WTC11 (cell line): ENCODE data around the gene SLC17A5. TPM values are rescaled to one million over a fixed set of nuclear protein-coding genes. Genes with fewer than 3 reads are reported as not detected.

Source experiments
- ATAC-seq: fragments of 200-7000 bp; cut with Tn5 transposase; 2 replicates; pipeline ENCODE4 v1.10.0; 2021; ENCODE audit warnings: mild to moderate bottlenecking, moderate library complexity
- CTCF ChIA-PET: fragments of 300-600 bp; sonication (Branson Sonifier 250); formaldehyde crosslinking; loops from one replicate; lab custom pipeline; 2021; ENCODE audit warnings: antibody characterized with exemption; lab: Charles Lee
- POLR2A ChIA-PET: fragments of 350-600 bp; sonication (Branson Sonifier 250); formaldehyde crosslinking; loops from one replicate; lab custom pipeline; 2021; ENCODE audit warnings: antibody characterized with exemption; lab: Charles Lee
- DNase-seq: peaks from one replicate; pipeline ENCODE4 v3.0.0; 2021; ENCODE audit warnings: low spot score
- H3K27ac Mint-ChIP-seq: 2 replicates; pipeline ENCODE4 v1.8.0; 2021; ENCODE audit warnings: mixed read lengths
- H3K27me3 Mint-ChIP-seq: 2 replicates; pipeline ENCODE4 v1.8.0; 2021; ENCODE audit warnings: low read depth, mild to moderate bottlenecking, moderate library complexity, mixed read lengths
- H3K36me3 Mint-ChIP-seq: 2 replicates; pipeline ENCODE4 v1.8.0; 2021; ENCODE audit warnings: mixed read lengths
- H3K4me1 Mint-ChIP-seq: 2 replicates; pipeline ENCODE4 v1.8.0; 2022; ENCODE audit warnings: mixed read lengths
- H3K4me3 Mint-ChIP-seq: 2 replicates; pipeline ENCODE4 v1.8.0; 2021; ENCODE audit warnings: mild to moderate bottlenecking, moderate library complexity, mixed read lengths
- H3K9me3 Mint-ChIP-seq: 2 replicates; pipeline ENCODE4 v1.8.0; 2021; ENCODE audit warnings: mixed read lengths
- FOXK1 ChIP-seq: sonication (generic); formaldehyde crosslinking; IDR thresholded peaks from 2 replicates; pipeline ENCODE4 v1.8.0; 2022; ENCODE audit warnings: mild to moderate bottlenecking, moderate library complexity, missing genetic modification reagents
- GRHL2 ChIP-seq: fragments of 250-450 bp; sonication (Bioruptor Pico); IDR thresholded peaks from 2 replicates; pipeline ENCODE4 v1.8.0; 2022; ENCODE audit warnings: mild to moderate bottlenecking, moderate library complexity; ENCODE audit not compliant: insufficient replicate concordance, severe bottlenecking
- HMGA2 ChIP-seq: fragments of 250-450 bp; sonication (Bioruptor Pico); IDR thresholded peaks from 2 replicates; pipeline ENCODE4 v1.4.0; 2021; ENCODE audit warnings: mild to moderate bottlenecking, moderate library complexity
- NFATC4 ChIP-seq: fragments of 250-450 bp; sonication (Bioruptor Pico); IDR thresholded peaks from 2 replicates; pipeline ENCODE4 v1.9.0; 2021; ENCODE audit warnings: mild to moderate bottlenecking
- RORB ChIP-seq: fragments of 250-450 bp; sonication (Bioruptor Pico); IDR thresholded peaks from 2 replicates; pipeline ENCODE4 v1.9.0; 2021; ENCODE audit warnings: mild to moderate bottlenecking
- SMAD4 ChIP-seq: sonication (generic); formaldehyde crosslinking; IDR thresholded peaks from 2 replicates; pipeline ENCODE4 v1.8.0; 2022; ENCODE audit warnings: mild to moderate bottlenecking, missing genetic modification reagents
- TP53 ChIP-seq: sonication (generic); formaldehyde crosslinking; IDR thresholded peaks from 2 replicates; pipeline ENCODE4 v1.8.1; 2023; ENCODE audit warnings: mild to moderate bottlenecking, missing genetic modification reagents
- ZBTB21 ChIP-seq: sonication (generic); formaldehyde crosslinking; IDR thresholded peaks from 2 replicates; pipeline ENCODE4 v1.8.1; 2023; ENCODE audit warnings: mild to moderate bottlenecking, missing genetic modification reagents, borderline replicate concordance
- ZNF219 ChIP-seq: sonication (generic); formaldehyde crosslinking; IDR thresholded peaks from 2 replicates; pipeline ENCODE4 v1.8.0; 2023; ENCODE audit warnings: missing genetic modification reagents, mild to moderate bottlenecking, borderline replicate concordance
- total RNA-seq: library from RNA; stranded (reverse); gene quantifications from 3 replicates; pipeline ENCODE4 v1.2.3, GENCODE V29; 2021
- TF ChIP-seq, protein P1 (sequence below): sonication (generic); formaldehyde crosslinking; IDR thresholded peaks from 2 replicates; pipeline ENCODE4 v1.8.0; 2022; ENCODE audit warnings: mild to moderate bottlenecking, missing genetic modification reagents
- TF ChIP-seq, protein P2 (sequence below): sonication (generic); formaldehyde crosslinking; IDR thresholded peaks from 2 replicates; pipeline ENCODE4 v1.8.0; 2022; ENCODE audit warnings: mild to moderate bottlenecking, missing genetic modification reagents
- TF ChIP-seq, protein P3 (sequence below): fragments of 250-450 bp; sonication (Bioruptor Pico); IDR thresholded peaks from 2 replicates; pipeline ENCODE4 v1.8.0; 2021; ENCODE audit warnings: mild to moderate bottlenecking
- TF ChIP-seq, protein P4 (sequence below): fragments of 250-450 bp; sonication (Bioruptor Pico); IDR thresholded peaks from 2 replicates; pipeline ENCODE4 v1.9.0; 2021; ENCODE audit warnings: mild to moderate bottlenecking
- TF ChIP-seq, protein P5 (sequence below): sonication (generic); formaldehyde crosslinking; IDR thresholded peaks from 2 replicates; pipeline ENCODE4 v1.8.1; 2023; ENCODE audit warnings: mild to moderate bottlenecking, missing genetic modification reagents, moderate library complexity
- TF ChIP-seq, protein P6 (sequence below): sonication (generic); formaldehyde crosslinking; IDR thresholded peaks from 2 replicates; pipeline ENCODE4 v1.8.1; 2022; ENCODE audit warnings: mild to moderate bottlenecking, missing genetic modification reagents, moderate library complexity, borderline replicate concordance
- TF ChIP-seq, protein P7 (sequence below): sonication (generic); formaldehyde crosslinking; IDR thresholded peaks from 2 replicates; pipeline ENCODE4 v1.8.1; 2022; ENCODE audit warnings: low read depth, mild to moderate bottlenecking, moderate library complexity, missing genetic modification reagents, borderline replicate concordance
- TF ChIP-seq, protein P8 (sequence below): sonication (generic); formaldehyde crosslinking; IDR thresholded peaks from 2 replicates; pipeline ENCODE4 v1.8.1; 2023; ENCODE audit warnings: mild to moderate bottlenecking, missing genetic modification reagents, borderline replicate concordance
- TF ChIP-seq, protein P9 (sequence below): sonication (generic); formaldehyde crosslinking; IDR thresholded peaks from 2 replicates; pipeline ENCODE4 v1.8.0; 2022; ENCODE audit warnings: missing genetic modification reagents

SLC17A5 gene
- total RNA-seq, 1 experiment from 2014 or later = 9.3 TPM

DNA sequence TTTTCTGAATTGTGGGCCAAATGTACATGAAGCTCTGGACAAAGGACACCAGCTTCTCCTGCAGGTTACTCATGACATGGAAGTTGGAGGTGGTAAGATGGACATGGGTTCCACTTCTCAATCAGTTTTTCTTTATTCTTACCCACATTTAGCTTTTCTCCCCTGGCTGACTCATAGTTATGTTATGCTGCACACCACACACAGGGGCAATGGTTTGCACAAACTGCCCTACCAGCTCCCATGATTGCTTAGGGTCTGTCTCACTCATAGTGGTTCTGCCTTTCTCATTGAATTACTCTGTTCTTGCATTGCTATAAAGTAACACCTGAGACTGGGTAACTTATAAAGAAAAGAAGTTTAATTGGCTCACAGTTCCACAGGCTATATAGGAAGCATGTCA, 37.7 kb upstream of the SLC17A5 start:
- Mint-ChIP-seq H3K9me3 (peaks cover 11% of the 10 kb centered on the region), H3K4me1 (peaks cover 20% of the 10 kb centered on the region), H3K27ac (no peak overlapping the region), H3K36me3 (peaks cover 10% of the 10 kb centered on the region; the same call in 1 of the 2 replicates), H3K27me3 (peaks cover 13% of the 10 kb centered on the region), H3K4me3 (no peak overlapping the region)
- ChIA-PET CTCF (interaction anchor here (1.0 kb wide), 1 partner anchor 15 kb away, joined by 4 read pairs; no protein-coding TSS in a partner anchor), POLR2A (no interaction called here)
- no peak for DNase-seq
- no peak for ATAC-seq
- TF ChIP-seq NFATC4 (no peak), FOXK1 (CRISPR knock-in tag) (no peak), ZBTB21 (CRISPR knock-in tag) (no peak), HMGA2 (CRISPR knock-in tag) (no peak), ZNF219 (no peak), TP53 (CRISPR knock-in tag) (no peak), RORB (no peak), GRHL2 (CRISPR knock-in tag) (no peak), SMAD4 (CRISPR knock-in tag) (no peak)
- TF ChIP-seq, protein P1, sequence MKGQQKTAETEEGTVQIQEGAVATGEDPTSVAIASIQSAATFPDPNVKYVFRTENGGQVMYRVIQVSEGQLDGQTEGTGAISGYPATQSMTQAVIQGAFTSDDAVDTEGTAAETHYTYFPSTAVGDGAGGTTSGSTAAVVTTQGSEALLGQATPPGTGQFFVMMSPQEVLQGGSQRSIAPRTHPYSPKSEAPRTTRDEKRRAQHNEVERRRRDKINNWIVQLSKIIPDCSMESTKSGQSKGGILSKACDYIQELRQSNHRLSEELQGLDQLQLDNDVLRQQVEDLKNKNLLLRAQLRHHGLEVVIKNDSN (CRISPR knock-in tag) = no peak
- TF ChIP-seq, protein P2, sequence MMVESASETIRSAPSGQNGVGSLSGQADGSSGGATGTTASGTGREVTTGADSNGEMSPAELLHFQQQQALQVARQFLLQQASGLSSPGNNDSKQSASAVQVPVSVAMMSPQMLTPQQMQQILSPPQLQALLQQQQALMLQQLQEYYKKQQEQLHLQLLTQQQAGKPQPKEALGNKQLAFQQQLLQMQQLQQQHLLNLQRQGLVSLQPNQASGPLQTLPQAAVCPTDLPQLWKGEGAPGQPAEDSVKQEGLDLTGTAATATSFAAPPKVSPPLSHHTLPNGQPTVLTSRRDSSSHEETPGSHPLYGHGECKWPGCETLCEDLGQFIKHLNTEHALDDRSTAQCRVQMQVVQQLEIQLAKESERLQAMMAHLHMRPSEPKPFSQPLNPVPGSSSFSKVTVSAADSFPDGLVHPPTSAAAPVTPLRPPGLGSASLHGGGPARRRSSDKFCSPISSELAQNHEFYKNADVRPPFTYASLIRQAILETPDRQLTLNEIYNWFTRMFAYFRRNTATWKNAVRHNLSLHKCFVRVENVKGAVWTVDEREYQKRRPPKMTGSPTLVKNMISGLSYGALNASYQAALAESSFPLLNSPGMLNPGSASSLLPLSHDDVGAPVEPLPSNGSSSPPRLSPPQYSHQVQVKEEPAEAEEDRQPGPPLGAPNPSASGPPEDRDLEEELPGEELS (CRISPR knock-in tag) = no peak
- TF ChIP-seq, protein P3, sequence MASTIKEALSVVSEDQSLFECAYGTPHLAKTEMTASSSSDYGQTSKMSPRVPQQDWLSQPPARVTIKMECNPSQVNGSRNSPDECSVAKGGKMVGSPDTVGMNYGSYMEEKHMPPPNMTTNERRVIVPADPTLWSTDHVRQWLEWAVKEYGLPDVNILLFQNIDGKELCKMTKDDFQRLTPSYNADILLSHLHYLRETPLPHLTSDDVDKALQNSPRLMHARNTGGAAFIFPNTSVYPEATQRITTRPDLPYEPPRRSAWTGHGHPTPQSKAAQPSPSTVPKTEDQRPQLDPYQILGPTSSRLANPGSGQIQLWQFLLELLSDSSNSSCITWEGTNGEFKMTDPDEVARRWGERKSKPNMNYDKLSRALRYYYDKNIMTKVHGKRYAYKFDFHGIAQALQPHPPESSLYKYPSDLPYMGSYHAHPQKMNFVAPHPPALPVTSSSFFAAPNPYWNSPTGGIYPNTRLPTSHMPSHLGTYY (CRISPR knock-in tag) = no peak
- TF ChIP-seq, protein P4, sequence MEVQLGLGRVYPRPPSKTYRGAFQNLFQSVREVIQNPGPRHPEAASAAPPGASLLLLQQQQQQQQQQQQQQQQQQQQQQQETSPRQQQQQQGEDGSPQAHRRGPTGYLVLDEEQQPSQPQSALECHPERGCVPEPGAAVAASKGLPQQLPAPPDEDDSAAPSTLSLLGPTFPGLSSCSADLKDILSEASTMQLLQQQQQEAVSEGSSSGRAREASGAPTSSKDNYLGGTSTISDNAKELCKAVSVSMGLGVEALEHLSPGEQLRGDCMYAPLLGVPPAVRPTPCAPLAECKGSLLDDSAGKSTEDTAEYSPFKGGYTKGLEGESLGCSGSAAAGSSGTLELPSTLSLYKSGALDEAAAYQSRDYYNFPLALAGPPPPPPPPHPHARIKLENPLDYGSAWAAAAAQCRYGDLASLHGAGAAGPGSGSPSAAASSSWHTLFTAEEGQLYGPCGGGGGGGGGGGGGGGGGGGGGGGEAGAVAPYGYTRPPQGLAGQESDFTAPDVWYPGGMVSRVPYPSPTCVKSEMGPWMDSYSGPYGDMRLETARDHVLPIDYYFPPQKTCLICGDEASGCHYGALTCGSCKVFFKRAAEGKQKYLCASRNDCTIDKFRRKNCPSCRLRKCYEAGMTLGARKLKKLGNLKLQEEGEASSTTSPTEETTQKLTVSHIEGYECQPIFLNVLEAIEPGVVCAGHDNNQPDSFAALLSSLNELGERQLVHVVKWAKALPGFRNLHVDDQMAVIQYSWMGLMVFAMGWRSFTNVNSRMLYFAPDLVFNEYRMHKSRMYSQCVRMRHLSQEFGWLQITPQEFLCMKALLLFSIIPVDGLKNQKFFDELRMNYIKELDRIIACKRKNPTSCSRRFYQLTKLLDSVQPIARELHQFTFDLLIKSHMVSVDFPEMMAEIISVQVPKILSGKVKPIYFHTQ (CRISPR knock-in tag) = no peak
- TF ChIP-seq, protein P5, sequence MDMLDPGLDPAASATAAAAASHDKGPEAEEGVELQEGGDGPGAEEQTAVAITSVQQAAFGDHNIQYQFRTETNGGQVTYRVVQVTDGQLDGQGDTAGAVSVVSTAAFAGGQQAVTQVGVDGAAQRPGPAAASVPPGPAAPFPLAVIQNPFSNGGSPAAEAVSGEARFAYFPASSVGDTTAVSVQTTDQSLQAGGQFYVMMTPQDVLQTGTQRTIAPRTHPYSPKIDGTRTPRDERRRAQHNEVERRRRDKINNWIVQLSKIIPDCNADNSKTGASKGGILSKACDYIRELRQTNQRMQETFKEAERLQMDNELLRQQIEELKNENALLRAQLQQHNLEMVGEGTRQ = no peak
- TF ChIP-seq, protein P6, sequence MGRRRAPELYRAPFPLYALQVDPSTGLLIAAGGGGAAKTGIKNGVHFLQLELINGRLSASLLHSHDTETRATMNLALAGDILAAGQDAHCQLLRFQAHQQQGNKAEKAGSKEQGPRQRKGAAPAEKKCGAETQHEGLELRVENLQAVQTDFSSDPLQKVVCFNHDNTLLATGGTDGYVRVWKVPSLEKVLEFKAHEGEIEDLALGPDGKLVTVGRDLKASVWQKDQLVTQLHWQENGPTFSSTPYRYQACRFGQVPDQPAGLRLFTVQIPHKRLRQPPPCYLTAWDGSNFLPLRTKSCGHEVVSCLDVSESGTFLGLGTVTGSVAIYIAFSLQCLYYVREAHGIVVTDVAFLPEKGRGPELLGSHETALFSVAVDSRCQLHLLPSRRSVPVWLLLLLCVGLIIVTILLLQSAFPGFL = no peak
- TF ChIP-seq, protein P7, sequence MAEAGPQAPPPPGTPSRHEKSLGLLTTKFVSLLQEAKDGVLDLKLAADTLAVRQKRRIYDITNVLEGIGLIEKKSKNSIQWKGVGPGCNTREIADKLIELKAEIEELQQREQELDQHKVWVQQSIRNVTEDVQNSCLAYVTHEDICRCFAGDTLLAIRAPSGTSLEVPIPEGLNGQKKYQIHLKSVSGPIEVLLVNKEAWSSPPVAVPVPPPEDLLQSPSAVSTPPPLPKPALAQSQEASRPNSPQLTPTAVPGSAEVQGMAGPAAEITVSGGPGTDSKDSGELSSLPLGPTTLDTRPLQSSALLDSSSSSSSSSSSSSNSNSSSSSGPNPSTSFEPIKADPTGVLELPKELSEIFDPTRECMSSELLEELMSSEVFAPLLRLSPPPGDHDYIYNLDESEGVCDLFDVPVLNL (CRISPR knock-in tag) = no peak
- TF ChIP-seq, protein P8, sequence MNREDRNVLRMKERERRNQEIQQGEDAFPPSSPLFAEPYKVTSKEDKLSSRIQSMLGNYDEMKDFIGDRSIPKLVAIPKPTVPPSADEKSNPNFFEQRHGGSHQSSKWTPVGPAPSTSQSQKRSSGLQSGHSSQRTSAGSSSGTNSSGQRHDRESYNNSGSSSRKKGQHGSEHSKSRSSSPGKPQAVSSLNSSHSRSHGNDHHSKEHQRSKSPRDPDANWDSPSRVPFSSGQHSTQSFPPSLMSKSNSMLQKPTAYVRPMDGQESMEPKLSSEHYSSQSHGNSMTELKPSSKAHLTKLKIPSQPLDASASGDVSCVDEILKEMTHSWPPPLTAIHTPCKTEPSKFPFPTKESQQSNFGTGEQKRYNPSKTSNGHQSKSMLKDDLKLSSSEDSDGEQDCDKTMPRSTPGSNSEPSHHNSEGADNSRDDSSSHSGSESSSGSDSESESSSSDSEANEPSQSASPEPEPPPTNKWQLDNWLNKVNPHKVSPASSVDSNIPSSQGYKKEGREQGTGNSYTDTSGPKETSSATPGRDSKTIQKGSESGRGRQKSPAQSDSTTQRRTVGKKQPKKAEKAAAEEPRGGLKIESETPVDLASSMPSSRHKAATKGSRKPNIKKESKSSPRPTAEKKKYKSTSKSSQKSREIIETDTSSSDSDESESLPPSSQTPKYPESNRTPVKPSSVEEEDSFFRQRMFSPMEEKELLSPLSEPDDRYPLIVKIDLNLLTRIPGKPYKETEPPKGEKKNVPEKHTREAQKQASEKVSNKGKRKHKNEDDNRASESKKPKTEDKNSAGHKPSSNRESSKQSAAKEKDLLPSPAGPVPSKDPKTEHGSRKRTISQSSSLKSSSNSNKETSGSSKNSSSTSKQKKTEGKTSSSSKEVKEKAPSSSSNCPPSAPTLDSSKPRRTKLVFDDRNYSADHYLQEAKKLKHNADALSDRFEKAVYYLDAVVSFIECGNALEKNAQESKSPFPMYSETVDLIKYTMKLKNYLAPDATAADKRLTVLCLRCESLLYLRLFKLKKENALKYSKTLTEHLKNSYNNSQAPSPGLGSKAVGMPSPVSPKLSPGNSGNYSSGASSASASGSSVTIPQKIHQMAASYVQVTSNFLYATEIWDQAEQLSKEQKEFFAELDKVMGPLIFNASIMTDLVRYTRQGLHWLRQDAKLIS (CRISPR knock-in tag) = no peak
- TF ChIP-seq, protein P9, sequence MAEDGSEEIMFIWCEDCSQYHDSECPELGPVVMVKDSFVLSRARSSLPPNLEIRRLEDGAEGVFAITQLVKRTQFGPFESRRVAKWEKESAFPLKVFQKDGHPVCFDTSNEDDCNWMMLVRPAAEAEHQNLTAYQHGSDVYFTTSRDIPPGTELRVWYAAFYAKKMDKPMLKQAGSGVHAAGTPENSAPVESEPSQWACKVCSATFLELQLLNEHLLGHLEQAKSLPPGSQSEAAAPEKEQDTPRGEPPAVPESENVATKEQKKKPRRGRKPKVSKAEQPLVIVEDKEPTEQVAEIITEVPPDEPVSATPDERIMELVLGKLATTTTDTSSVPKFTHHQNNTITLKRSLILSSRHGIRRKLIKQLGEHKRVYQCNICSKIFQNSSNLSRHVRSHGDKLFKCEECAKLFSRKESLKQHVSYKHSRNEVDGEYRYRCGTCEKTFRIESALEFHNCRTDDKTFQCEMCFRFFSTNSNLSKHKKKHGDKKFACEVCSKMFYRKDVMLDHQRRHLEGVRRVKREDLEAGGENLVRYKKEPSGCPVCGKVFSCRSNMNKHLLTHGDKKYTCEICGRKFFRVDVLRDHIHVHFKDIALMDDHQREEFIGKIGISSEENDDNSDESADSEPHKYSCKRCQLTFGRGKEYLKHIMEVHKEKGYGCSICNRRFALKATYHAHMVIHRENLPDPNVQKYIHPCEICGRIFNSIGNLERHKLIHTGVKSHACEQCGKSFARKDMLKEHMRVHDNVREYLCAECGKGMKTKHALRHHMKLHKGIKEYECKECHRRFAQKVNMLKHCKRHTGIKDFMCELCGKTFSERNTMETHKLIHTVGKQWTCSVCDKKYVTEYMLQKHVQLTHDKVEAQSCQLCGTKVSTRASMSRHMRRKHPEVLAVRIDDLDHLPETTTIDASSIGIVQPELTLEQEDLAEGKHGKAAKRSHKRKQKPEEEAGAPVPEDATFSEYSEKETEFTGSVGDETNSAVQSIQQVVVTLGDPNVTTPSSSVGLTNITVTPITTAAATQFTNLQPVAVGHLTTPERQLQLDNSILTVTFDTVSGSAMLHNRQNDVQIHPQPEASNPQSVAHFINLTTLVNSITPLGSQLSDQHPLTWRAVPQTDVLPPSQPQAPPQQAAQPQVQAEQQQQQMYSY = no peak
